ENCODE measurements around the gene CDHR3.

DNA sequence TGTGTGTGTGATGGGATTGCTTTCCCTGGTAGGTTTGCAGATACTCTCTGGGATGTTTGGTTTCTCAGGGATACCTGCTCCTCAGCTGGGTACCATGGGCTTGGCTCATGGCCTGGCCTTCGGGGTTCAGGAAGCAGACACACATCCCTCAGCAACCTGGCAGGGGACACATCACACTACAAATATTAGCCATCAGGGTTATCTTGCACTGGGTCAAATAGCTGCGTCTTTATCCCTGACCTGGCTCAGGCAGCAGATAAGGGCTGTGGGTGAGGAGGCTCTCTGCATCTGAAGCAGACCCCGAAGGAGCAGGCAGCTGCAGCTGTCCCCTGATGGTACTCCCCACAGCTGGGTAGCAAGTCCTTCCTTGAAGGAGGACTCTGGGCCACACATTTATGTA, 25.7 kb upstream of the CDHR3 start:
- TF ChIP-seq, protein P1, sequence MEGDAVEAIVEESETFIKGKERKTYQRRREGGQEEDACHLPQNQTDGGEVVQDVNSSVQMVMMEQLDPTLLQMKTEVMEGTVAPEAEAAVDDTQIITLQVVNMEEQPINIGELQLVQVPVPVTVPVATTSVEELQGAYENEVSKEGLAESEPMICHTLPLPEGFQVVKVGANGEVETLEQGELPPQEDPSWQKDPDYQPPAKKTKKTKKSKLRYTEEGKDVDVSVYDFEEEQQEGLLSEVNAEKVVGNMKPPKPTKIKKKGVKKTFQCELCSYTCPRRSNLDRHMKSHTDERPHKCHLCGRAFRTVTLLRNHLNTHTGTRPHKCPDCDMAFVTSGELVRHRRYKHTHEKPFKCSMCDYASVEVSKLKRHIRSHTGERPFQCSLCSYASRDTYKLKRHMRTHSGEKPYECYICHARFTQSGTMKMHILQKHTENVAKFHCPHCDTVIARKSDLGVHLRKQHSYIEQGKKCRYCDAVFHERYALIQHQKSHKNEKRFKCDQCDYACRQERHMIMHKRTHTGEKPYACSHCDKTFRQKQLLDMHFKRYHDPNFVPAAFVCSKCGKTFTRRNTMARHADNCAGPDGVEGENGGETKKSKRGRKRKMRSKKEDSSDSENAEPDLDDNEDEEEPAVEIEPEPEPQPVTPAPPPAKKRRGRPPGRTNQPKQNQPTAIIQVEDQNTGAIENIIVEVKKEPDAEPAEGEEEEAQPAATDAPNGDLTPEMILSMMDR (conservative IDR thresholded peaks at IDR 0.05; ENCODE audit: low read length) = no peak
- no peak for TF ChIP-seq EZH2phosphoT487 (IDR thresholded peaks at IDR 0.05; ENCODE audit: borderline replicate concordance)

Measured in Loucy (cell line).